NCI-H524 treated with DMSO at 0.1 percent for 48 hours (cell line): ENCODE measurements around the gene STX10.

ENCODE experiments used
- DNase-seq: peaks from one replicate; lab custom pipeline; 2025; lab: John Stamatoyannopoulos, UW

The STX10 gene

GRCh38 chr19:13100031-13100588 is 50.1 kb downstream of the STX10 start:
- no peak for DNase-seq

DNA sequence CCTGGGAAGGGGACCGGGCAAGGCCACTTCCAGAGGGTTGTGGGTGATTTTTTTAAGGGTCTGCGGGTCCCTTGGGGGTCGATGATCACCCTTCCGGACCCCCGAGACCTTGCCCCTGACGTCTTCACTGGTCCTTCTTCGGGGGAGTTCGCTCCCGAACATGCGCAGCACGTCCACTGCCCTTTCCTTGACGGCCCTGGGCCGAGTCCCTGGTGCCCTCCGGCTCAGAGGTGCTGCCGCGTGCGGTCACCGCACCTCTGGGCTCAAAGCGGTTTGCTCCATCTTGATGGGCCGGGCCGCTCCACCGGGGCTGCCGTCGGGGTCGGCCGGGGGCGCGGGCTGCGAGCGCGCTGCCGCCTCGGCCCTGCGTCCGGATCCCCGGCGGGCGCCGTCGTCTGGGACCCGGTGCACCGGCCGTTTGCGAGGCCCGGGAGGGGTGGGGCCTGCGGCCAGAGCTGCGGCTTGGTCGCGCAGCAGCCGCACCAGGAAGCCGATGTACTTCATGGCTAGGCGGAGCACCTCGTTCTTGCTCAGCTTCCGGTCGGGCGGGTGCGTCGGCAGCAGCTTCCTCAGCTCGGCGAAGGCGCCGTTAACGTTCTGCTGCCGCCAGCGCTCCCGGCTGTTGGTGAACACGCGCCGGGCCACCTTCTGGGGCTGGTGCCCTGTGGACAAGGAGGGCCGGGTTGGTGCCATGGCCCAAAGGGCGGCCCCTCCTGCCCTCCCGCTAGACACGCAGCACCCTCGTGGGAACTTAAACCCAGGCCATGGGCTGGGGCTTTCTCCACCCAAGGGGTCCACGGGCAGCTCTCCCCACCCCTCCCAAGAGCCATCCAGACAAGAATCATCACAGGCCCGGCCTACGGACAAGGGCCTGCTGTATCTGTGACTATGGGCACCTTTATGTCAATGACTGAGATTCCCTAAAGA is 50.8 kb downstream of the STX10 start:
- DNase-seq: no peak

DNA sequence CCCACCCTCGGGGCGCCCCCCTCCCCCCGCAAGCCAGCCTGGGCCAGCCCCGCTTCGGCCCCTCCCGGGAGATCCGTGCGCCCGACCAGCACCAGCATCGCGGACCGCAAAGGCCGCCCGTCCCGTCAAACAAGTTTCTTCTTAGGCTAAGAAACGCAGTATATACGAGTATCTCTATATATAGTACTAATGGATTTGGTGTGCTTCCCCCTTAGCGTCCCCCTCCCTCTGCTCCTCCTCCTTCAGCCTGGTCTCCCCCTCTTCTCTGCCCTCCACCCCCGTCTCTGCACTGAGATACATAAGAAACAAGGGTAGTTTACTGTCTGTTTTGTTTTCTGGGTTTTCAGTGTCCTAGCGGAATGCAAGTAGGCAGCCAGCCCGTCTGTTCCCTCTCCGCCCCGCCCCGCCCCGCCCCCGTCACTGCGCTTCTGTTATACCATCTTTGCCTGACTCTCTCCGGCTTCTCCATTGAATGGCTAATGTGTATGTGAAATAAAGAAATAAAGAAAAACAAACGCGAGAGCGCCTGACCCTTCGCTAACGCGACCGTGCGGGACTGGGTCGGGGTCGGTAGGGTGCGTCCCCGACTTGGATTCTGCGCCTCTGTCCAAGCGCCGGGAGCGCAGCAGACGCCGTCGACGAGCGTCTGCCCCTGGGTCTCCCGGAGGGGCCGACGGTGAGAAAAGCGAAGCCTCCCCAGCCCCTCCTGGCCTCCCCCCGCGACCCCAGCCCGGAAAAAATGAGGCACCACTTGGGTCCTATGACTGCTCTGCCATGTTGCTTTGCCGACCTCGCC is 51.7 kb downstream of the STX10 start:
- no peak for DNase-seq

- DNase-seq: no peak
These were observed 52.5 kb downstream of the STX10 start for GRCh38 chr19:13097463-13098258.

GRCh38 chr19:13097033-13097462 is 53.1 kb downstream of the STX10 start:
- no peak for DNase-seq

DNA sequence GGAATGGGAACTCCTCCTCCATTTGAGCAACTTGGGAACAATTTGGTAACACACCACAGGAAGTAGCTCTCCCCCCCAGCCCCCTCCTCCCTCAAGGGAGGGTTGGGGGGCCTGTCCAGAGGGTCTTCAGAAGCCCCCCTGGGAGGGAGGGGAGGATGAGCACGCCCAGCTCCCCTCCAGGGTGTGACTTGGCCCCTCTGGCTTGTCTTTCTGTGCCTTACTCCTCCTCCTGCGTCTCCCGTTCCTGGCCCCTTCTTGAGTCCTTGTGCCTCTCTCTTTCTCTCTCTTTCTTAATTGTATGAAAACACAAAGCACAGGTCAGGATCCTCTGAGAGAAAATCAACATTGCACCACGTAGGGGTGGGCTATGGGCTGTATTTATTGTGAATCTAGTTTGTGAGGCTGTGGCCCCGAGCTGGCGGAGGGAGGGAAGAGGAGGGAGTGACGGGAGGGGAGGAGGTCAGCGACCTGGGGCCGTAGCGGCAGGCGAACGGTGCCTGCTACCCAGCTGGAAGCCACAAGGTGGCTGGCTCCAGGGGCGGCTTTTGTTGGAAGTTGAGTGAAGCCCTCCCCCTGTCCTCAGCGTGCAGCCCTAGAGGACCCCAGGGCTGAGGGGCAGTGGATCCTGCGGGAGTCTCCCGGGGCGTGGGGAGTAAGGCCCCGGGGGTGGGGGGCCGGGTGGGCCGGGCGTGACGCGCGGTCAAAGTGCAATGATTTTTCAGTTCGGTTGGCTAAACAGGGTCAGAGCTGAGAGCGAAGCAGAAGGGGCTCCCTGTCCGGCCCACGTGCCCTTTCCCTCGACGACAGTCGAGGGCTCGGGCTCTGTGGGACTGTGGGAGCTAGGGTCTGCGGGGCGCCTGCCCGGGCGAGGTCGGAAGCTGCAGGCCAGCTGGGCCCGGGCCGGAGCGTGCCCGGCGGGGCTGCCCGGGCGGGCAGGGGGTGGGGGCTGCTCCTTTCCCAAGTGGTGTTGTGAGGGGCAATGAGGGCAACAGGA is 53.9 kb downstream of the STX10 start:
- no peak for DNase-seq

- no peak for DNase-seq
These were observed 54.8 kb downstream of the STX10 start for GRCh38 chr19:13095393-13095784.

DNA sequence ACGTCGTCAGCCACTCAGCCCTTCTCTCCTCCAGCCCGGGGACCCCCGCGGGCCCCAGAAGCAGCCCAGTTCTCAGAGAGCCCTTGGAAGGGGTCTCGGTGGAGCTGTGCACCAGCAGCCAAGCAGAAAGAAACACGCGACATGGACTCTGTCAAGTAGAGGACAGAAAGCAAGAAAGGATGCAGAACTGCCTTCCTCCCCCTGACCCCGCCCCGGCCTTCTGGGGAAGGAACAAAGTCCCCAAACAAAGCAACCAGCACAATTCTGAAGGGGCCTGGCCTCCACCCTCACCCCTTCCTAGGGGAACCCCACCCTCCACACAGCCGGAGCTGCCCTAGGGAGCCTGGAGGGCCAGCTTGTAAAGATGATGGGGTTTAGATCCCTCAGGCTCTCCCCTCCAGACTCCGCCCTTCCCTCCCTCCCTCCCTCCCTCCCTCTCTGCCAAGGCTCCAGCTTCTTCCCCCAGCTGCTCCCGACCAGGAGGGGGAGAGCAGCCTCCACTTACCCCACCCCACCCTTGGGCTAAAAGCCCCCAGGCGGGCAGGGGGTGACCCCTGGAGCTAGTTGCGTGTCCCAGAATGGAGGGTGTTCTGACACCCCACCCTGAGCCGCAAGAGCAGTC is 55.3 kb downstream of the STX10 start:
- no peak for DNase-seq

DNA sequence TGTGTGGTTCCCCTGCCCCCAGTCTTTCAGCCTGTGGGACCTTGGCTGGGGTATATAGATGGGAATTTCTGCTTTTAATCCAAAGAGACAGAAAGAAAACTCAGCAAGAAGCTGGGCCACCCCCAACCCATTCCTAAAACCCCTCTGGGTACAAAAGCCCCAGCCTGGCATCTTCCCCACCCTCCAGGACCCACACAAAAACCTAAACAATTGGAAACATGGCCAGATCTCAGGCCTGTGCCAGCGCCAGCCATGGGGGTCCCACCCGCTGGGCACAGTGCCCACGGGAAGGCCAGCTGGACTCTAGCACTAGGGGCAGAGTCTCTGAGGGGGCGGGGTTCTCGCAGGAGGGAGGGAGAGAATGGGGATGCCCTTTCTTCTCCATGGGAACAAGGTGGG is 56.1 kb downstream of the STX10 start:
- DNase-seq: no peak
